Activated CD8-positive, alpha-beta memory T cell treated with anti-CD3 and anti-CD28 coated beads, Interleukin-2, amount 50 U/mL, for 4 hours (primary cell): ENCODE measurements around the gene NDUFAF2.
"Not testable (repeated sequence)": the region's sequence is repeated elsewhere in the genome, so short reads cannot be mapped to it uniquely, and the experiment has no call there.

Experiments
- DNase-seq: peaks from one replicate; pipeline ENCODE4 v3.0.0-alpha.2; 2020

NDUFAF2 gene

GRCh38 chr5:61052882-61053281, 107.9 kb downstream of the NDUFAF2 start:
- DNase-seq = no peak

- no peak for DNase-seq
Observed at GRCh38 chr5:61053937-61054336, 108.9 kb downstream of the NDUFAF2 start.

- no peak for DNase-seq
Observed at GRCh38 chr5:61055434-61056006, 110.5 kb downstream of the NDUFAF2 start.

GRCh38 chr5:61059499-61059898, 114.5 kb downstream of the NDUFAF2 start:
- DNase-seq = no peak

GRCh38 chr5:61069150-61069549, 124.1 kb downstream of the NDUFAF2 start:
- no peak for DNase-seq

- DNase-seq = no peak
Observed at GRCh38 chr5:61071526-61071925, 126.5 kb downstream of the NDUFAF2 start.

GRCh38 chr5:61076626-61077025, 131.6 kb downstream of the NDUFAF2 start:
- DNase-seq = no peak

- DNase-seq = no peak
Observed at GRCh38 chr5:61081741-61082140, 136.7 kb downstream of the NDUFAF2 start.

- DNase-seq = no peak
Observed at GRCh38 chr5:61082516-61083280, 137.7 kb downstream of the NDUFAF2 start.

- DNase-seq = no peak
Observed at GRCh38 chr5:61084658-61085057, 139.7 kb downstream of the NDUFAF2 start.

GRCh38 chr5:61085885-61086284, 140.9 kb downstream of the NDUFAF2 start:
- no peak for DNase-seq

GRCh38 chr5:61087921-61088320, 142.9 kb downstream of the NDUFAF2 start:
- DNase-seq = no peak

GRCh38 chr5:61089351-61089750, 144.3 kb downstream of the NDUFAF2 start:
- DNase-seq = no peak

GRCh38 chr5:61093046-61093771, 148.2 kb downstream of the NDUFAF2 start:
- not testable (repeated sequence) for DNase-seq

- DNase-seq = no peak
Observed at GRCh38 chr5:61097465-61097864, 152.5 kb downstream of the NDUFAF2 start.

- DNase-seq = no peak
Observed at GRCh38 chr5:61098251-61098995, 153.4 kb downstream of the NDUFAF2 start.

- no peak for DNase-seq
Observed at GRCh38 chr5:61100437-61100836, 155.4 kb downstream of the NDUFAF2 start.

- DNase-seq = no peak
Observed at GRCh38 chr5:61114441-61114840, 169.4 kb downstream of the NDUFAF2 start.

- DNase-seq = no peak
Observed at GRCh38 chr5:61115968-61116367, 171.0 kb downstream of the NDUFAF2 start.

GRCh38 chr5:61119066-61119465, 174.1 kb downstream of the NDUFAF2 start:
- no peak for DNase-seq

GRCh38 chr5:61120534-61120933, 175.5 kb downstream of the NDUFAF2 start:
- no peak for DNase-seq

GRCh38 chr5:61123145-61123544, 178.1 kb downstream of the NDUFAF2 start:
- no peak for DNase-seq

- no peak for DNase-seq
Observed at GRCh38 chr5:61130289-61130688, 185.3 kb downstream of the NDUFAF2 start.
